ENCODE data around the gene TIMM50. TPM values are rescaled to one million over a fixed set of nuclear protein-coding genes. Genes with fewer than 3 reads are reported as not detected.

Gene TIMM50
- total RNA-seq, 4 donors from 2014 or later, result 31.9 to 50.1 (median 38.6) TPM

GRCh38 chr19:39438270-39438934, 42.2 kb upstream of the TIMM50 start:
- no peak for TF ChIP-seq CTCF (IDR thresholded peaks at IDR 0.05; ENCODE audit: low read depth)

DNA sequence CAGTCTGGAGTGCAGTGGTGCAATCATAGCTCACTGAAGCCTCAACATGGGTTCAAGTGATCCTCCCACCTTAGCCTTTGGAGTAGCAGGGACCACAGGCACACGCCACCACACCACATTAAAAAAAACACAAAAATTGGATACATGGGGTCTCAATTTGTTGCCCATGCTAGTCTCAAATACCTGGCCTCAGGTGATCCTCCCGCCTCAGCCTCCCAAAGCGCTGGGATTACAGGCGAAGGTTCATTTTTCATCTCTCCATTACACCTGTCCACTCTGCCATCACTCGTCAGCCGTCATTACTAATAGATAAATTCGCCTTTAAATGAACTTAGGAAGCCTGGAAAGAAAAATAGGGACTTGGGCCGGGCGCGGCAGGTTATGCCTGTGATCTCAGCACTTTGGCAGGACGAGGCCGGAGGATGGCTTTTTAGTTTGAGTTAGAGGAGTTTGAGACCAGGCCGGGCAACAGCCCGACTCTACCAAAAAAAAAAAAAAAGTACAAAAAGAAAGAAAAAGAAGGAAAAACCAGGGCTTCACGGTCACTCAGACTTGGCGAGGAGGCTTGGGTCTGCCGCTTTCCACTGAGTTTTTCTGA, 35.9 kb upstream of the TIMM50 start:
- TF ChIP-seq CTCF (IDR thresholded peaks at IDR 0.05; ENCODE audit: low read depth), result no peak

- TF ChIP-seq CTCF (IDR thresholded peaks at IDR 0.05; ENCODE audit: low read depth), result no peak
Observed at GRCh38 chr19:39445196-39446111, 35.2 kb upstream of the TIMM50 start, which contains the start of gene SUPT5H. Gene SUPT5H, plus strand, starts transcription at chr19:39445582. Its CDS starts 309 bp downstream, at chr19:39445891.

- no peak for TF ChIP-seq CTCF (IDR thresholded peaks at IDR 0.05; ENCODE audit: low read depth)
Observed at GRCh38 chr19:39446365-39447084, 34.1 kb upstream of the TIMM50 start.

DNA sequence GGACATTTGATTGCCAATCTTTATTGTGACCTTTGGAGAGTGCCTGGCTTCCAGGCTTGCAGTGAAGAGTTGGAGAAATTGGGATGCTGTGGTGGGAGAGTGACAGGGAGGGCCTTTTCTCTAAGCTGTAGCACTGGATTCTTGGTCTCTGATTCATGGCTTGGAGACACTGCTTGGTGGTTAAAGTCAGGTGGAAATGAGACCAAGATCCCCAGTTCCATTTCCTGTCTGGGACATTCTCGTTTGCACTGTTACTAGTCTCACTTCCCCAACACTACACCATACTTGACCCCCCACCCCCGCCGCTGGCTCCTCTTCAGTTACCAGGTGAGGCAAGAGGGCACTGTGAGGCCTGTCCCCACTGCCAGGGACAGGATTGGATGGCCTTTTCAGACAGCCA, 32.4 kb upstream of the TIMM50 start:
- TF ChIP-seq CTCF (IDR thresholded peaks at IDR 0.05; ENCODE audit: low read depth), result no peak

DNA sequence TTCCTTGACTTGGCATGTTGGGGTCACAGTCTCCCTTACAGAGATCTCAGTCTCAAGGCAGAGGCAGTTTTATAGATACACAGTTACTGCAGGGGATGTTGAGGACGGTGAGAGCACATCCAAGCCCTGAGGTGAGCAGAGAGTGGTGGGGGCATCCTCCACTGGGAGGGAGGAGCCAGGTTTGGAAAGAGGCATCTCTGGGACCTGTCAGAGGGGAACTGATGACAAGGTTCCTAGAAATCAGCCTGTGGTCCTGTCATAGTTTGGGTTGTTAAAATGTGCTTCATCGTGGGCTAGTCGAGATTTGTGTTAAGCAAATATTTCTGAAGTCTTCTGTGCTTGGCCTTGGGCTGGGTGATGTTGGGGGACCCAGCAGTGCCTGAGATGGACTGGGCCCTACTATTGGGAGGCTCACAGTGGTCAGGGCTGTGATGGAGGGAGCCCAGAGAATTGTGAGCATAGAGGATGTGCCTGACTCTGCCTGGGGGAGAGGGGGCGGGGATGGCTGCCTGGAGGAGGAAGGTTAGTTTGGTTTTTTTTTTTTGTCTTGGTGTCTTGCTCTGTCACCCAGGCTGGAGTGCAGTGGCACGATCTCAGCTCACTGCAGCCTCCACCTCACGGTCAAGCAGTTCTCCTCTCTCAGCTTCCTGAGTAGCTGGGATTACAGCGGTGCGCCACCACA, 31.4 kb upstream of the TIMM50 start:
- no peak for TF ChIP-seq CTCF (IDR thresholded peaks at IDR 0.05; ENCODE audit: low read depth)
